Stimulated activated CD8-positive, alpha-beta memory T cell treated with anti-CD3 and anti-CD28 coated beads, Interleukin-15, amount 100 ng/mL, for 4 hours (primary cell): ENCODE results near the gene MYBPHL.

Experiments used
- DNase-seq, 2 donors: peaks; one replicate each; pipeline ENCODE4 v3.0.0-alpha.2; 2020; ENCODE audit warnings: low read depth in 2 of 2

The MYBPHL gene

DNA sequence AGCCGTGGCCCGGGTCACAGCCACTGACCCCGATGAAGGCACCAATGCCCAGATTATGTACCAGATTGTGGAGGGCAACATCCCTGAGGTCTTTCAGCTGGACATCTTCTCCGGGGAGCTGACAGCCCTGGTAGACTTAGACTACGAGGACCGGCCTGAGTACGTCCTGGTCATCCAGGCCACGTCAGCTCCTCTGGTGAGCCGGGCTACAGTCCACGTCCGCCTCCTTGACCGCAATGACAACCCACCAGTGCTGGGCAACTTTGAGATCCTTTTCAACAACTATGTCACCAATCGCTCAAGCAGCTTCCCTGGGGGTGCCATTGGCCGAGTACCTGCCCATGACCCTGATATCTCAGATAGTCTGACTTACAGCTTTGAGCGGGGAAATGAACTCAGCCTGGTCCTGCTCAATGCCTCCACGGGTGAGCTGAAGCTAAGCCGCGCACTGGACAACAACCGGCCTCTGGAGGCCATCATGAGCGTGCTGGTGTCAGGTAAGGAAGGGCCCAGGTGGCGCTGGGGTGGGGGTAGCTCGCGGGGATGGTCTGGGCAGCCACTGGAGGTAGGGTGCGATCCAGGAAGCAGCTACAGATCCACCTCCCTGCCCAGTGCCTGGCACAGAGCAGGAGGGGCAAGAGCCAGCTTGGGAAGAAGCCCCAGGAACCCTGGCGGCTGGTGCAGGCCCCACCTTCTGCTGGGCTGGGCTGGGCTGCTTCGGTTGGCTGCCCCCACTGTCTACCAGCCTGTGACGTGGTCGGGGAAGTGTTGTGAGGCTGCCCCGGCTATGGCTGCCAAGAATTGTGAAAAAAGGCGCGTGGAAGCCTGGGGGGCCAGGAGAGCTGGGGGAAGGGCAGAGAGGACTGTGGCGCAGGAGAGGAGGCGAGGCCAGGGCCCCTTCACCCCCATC, 53.7 kb downstream of the MYBPHL start:
- DNase-seq: no peak

- DNase-seq: no peak
Observed at GRCh38 chr1:109252167-109252892, 54.5 kb downstream of the MYBPHL start.

DNA sequence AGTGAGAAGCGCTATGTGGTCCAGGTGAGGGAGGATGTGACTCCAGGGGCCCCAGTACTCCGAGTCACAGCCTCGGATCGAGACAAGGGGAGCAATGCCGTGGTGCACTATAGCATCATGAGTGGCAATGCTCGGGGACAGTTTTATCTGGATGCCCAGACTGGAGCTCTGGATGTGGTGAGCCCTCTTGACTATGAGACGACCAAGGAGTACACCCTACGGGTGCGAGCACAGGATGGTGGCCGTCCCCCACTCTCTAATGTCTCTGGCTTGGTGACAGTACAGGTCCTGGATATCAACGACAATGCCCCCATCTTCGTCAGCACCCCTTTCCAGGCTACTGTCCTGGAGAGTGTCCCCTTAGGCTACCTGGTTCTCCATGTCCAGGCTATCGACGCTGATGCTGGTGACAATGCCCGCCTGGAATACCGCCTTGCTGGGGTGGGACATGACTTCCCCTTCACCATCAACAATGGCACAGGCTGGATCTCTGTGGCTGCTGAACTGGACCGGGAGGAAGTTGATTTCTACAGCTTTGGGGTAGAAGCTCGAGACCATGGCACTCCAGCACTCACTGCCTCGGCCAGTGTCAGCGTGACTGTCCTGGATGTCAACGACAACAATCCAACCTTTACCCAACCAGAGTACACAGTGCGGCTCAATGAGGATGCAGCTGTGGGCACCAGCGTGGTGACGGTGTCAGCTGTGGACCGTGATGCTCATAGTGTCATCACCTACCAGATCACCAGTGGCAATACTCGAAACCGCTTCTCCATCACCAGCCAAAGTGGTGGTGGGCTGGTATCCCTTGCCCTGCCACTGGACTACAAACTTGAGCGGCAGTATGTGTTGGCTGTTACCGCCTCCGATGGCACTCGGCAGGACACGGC, 55.3 kb downstream of the MYBPHL start:
- DNase-seq: no peak

- DNase-seq: no peak
Observed at GRCh38 chr1:109250454-109251276, 56.1 kb downstream of the MYBPHL start.

DNA sequence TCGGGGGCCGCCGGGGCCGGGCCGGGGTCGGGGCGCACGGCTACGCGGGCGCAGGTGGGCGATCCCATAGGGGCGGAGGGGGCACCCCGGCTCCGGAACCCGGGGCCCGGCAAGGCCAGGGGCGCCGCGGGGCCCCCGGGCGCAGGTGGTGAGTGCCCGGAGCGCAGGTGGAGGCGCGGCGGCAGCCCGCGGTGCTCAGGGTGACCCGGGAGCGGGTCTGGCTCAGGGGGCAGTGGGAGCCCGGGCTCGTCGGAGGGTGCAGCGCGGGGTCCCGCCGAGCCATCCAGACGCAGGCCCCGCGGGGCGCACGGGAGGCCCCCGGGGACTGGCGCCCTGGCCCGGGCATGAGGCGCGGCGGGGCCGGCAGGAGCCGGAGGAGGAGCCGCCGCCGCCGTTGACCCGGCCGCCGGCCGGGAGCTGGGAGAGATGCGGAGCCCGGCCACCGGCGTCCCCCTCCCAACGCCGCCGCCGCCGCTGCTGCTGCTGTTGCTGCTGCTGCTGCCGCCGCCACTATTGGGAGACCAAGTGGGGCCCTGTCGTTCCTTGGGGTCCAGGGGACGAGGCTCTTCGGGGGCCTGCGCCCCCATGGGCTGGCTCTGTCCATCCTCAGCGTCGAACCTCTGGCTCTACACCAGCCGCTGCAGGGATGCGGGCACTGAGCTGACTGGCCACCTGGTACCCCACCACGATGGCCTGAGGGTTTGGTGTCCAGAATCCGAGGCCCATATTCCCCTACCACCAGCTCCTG, 57.0 kb downstream of the MYBPHL start:
- no peak for DNase-seq

DNA sequence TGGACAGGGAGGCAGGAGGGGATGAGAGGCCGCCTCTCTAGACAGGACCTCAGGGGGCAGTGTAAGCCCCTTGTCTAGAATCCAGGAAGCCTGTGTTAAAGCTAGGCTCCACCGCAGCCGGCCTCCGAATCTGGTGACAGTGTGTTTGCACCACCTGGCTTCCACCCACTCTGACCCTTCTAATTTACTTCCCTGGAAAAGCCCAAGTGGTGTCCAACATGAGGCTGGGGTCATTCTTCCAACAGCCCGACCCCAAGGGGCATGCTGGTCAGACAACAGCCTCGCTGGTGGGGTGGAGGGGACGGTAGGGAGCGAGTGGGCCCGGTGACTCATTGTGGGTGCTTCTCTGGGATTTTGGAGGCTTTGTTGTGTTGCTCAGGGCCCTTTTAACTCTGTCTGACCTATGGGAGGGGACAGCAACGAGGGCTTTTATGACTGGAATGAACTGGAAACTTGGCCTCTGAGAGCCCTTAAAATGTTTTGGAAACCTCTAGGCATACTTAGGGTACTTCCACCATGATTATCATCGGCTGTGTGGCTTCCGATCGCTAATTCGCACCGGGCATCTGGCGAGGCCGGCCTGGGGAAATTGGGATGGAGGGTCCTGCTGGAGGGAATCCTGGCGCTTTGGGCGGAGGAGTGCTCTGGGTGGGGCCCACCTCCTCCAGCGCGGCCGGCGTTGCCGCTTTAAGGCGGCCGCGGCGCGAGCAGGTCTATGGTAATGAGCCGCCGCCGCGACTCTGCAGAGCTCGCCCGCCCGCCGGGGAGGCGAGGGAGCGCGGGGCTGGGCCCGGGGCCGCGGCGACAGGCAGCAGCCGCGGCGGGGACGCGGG, 57.8 kb downstream of the MYBPHL start, which contains the start of gene CELSR2:
CELSR2 (plus strand) TSS at position 743 of the 833 bp plus-strand sequence. CDS start 541 bp downstream, outside the sequence.
- peak in 1 of 2 donors; percentile 21 for DNase-seq

GRCh38 chr1:109248444-109248796, 58.4 kb downstream of the MYBPHL start:
- no peak for DNase-seq

DNA sequence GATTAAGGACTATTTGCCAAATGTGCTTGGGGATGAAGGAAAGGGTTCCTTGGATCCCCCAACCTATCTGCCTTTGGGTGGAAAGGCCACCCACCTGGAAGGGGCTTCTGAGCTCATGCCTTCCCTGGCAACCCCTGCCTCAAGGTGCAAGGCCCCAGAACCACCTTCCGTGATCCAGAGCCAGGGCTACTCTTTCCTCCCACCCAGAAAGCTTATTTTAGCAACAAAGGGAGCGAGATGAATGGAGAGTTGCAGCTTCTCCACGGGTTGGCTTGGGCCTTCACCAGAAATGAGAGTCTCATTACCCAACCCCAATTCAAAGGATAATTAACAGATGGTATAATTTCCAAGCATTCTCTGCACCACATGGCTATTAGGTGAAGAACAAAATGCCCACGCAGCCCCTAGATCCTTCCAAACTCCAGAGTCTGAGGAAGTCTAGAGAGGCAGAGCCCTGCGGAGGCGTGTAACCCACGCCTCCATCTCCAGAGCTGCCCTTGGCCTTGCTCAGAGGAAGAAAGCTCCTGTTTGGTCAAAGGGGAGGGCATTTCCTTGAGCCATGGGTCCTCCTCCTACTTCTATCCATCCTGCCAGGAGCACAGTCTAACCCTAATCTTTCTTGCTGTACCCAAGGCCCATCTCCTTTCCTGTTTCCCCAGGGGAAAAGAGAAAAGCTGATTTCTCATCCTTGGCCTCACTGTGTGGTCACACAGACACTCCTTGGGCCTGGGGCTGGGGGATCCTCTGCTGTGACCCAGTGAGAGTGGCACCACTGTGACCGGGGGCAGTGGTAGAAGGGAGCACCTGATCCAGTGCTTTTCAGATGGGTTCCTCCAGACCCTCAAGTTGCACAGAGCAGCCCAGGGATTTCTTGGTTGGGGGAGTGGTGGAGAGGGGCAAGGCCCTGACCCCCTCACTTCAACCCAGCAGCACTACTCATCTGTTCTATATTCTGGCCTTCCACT, 59.1 kb downstream of the MYBPHL start:
- DNase-seq: no peak

GRCh38 chr1:109246141-109246551, 60.7 kb downstream of the MYBPHL start:
- DNase-seq: no peak

DNA sequence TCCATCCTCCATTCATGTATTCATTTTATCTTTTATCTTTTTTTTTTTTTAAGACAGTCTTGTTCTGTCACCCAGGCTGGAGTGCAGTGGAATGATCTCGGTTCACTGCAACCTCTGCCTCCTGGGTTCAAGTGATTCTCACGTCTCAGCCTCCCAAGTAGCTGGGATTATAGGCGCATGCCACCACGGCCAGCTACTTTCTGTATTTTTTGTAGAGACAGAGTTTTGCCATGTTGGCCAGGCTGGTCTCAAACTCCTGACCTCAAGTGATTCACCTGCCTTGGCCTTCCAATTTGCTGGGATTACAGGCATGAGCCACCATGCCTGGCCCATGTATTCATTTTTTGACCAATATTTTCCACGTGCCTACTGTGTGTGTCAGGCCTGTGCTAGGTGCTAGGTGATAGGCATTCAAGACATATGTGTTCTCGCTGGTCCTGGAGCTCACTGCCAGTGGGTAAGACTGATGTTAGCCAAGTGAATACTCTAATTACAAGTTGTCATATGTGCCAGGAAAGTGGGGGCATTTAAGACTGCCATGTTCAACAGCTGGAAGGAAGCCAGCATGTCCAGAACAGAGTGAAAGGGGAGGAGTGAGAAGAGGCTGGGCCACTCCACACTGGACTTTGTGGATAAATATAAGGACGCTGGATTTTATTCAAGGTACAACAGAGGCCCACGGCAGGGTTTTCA, 62.8 kb downstream of the MYBPHL start:
- no peak for DNase-seq

DNA sequence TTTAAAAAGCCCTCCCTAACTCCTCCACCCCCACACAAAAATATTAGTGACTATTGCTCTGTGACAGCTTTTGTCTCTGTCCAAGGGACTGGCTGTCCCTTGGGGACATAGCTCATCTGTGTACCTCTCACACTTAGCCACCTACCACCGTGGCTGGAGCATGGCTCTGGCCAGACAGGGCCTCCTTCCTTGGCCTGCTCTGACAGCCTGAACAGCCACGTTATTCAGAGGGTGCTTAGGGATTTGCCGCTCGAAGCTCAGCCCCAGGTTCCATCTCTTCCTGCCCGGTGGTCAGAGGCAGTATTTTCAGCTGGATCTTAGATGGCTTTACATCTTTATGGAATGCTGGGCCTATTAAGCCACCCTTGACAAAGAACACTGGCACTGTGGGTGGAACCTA, 63.6 kb downstream of the MYBPHL start:
- DNase-seq: no peak

- DNase-seq: no peak
Observed at GRCh38 chr1:109242387-109242786, 64.4 kb downstream of the MYBPHL start.
